HG03520 (cell line): ENCODE measurements around the gene SKIC2.
"Not testable (repeated sequence)": the region's sequence is repeated elsewhere in the genome, so short reads cannot be mapped to it uniquely, and the experiment has no call there.

Source experiments
- ATAC-seq: cut with Tn5 transposase; IDR thresholded peaks from one replicate; pipeline ENCODE4 v1.9.1; 2021; ENCODE audit warnings: mild to moderate bottlenecking, moderate library complexity; ENCODE audit not compliant: unreplicated experiment

SKIC2 gene

DNA sequence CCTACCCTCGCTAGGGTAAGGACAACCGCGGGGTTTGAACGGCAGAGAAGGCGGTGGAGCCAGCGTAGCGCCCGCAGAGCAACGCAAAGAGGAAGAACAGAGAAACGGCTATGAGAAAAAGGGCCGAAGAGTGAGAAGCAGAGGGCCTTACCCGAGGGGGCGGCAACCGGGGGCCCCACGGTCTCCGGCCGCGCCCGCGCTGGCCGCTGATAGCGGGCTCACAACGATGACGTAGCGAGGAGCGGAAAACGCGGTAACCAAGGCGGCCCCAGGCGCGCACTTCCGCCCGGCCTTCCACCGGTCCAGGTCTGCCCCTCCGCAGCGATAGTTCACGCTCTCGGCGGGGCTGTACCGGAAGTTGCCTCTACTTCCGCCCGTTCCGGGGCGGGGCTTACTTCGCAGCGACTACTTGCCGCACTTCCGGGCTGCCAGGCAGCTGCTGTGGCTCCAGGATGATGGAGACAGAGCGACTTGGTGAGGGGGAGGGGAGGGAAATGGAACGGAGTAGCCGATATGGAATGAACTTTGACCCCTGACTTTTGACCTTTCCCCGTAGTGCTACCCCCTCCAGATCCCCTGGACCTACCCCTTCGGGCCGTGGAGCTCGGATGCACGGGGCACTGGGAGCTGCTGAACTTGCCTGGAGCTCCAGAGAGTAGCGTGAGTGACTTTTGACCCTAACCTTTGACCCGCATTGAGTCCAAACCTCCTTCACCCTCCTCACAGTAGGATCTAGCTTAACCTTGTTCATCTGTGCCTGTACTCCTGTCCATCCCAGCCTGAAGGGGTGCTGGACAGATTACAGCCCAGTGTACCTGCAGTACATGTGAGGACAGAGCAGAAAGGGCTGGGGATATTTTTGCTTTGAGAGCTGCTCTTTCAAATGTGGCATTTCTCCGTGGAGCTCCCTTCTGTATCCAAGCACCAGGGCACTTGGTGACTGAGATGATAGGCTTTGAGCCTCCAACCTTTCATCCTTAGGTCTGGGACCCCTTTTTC lies at the start of gene SKIC2, which contains the start of gene NELFE:
Gene SKIC2, plus strand, starts transcription at position 435 of the 999 bp plus-strand sequence. Its CDS starts 18 bp downstream, at position 453.
Gene NELFE, minus strand, starts transcription at position 231 of the 999 bp plus-strand sequence. CDS start 525 bp downstream, outside the sequence.
- peak; percentile 92 for ATAC-seq

GRCh38 chr6:31909298-31909697 lies 49.7 kb upstream of the SKIC2 start:
- ATAC-seq, result not testable (repeated sequence)

DNA sequence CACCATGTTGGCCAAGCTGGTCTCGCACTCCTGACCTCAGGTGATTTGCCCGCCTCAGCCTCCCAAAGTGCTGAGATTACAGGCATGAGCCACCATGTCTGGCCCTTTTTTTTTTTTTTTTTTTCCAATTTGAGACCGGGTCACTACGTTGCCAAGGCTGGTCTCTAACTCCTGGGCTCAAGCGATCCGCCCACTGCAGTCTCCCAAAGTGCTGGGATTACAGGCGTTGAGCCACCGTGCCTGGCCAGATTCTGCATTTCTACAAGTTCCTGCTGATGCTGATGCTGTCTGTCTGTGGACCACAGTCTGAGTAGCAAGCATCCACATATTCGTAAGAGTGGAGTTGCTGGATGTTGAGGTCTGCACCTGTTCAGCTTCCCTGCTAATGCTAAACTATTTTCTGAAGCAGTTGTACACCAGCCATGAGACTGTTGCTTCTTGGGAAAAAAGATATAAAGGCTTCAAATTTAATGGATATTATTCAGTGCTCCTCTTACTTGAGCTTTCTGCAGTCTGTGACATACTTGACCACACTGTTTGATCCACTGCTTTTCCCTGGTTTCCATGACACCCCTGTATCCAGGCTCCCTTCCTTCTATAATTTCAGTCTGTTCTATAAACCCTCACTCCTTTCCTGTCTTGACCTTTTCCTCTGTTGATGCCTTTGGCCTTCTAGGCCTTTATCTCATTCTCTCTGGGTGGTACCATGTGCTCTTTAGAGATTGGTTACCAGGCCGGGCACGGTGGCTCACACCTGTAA lies 47.0 kb upstream of the SKIC2 start:
- ATAC-seq, result no peak

DNA sequence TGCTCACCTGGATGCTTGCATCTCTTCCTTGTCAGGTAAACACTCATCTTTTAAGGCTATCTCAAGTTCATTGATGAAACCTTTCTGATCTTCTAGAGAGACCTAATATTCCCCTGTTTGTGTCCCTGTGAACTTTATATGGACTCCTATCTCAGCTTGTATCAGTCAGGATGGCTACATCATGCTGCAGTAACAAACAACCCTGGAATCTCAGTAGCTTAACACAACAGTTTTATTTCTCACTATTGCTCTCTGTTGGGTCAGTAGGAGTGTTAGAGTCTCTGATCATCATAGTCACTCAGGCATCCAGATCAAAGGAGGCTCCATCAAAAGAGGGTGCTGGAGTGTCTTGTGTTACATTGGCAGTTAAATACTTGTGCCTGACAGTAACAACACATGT lies 43.6 kb upstream of the SKIC2 start:
- no peak for ATAC-seq

- ATAC-seq, result no peak
Observed at GRCh38 chr6:31915756-31916155, 43.2 kb upstream of the SKIC2 start.

- ATAC-seq, result no peak
Observed at GRCh38 chr6:31918069-31918720, 40.8 kb upstream of the SKIC2 start.

GRCh38 chr6:31919624-31920303 lies 39.2 kb upstream of the SKIC2 start:
- no peak for ATAC-seq

DNA sequence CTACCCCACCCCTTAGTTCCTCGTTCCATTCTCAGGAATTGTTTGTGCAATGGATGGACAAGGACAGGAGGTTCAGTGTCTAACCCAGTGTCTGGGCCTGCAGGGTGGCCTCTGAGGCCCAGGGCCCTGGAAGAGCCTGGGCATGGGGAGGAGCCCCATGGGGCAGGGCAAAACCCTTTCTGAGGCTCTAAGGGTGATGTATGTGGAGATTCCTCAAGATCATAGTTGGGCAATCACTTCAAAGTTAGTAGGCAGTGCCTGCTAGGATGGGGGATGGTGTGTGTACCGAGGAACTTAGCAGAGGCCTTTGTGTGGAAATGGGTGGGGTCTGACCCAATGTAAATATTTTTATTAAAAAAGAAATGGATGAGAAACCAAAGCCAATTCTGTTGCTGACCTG lies 38.2 kb upstream of the SKIC2 start:
- ATAC-seq, result no peak

- ATAC-seq, result no peak
Observed at GRCh38 chr6:31922942-31923341, 36.0 kb upstream of the SKIC2 start.

- no peak for ATAC-seq
Observed at GRCh38 chr6:31927242-31927862, 31.6 kb upstream of the SKIC2 start, which contains the start of gene C2. Gene C2, plus strand, starts transcription at chr6:31927717. Its CDS starts 36 bp downstream, at chr6:31927753.

- ATAC-seq, result no peak
Observed at GRCh38 chr6:31927863-31928671, 30.9 kb upstream of the SKIC2 start.

DNA sequence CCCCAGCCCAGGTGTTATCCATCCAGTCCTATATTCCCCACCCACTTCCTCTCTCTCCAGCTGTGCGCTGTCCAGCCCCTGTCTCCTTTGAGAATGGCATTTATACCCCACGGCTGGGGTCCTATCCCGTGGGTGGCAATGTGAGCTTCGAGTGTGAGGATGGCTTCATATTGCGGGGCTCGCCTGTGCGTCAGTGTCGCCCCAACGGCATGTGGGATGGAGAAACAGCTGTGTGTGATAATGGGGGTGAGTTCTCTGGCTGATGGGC lies 30.4 kb upstream of the SKIC2 start:
- ATAC-seq, result no peak

- no peak for ATAC-seq
Observed at GRCh38 chr6:31930962-31931361, 28.0 kb upstream of the SKIC2 start.

GRCh38 chr6:31932137-31932536 lies 26.8 kb upstream of the SKIC2 start:
- not testable (repeated sequence) for ATAC-seq

DNA sequence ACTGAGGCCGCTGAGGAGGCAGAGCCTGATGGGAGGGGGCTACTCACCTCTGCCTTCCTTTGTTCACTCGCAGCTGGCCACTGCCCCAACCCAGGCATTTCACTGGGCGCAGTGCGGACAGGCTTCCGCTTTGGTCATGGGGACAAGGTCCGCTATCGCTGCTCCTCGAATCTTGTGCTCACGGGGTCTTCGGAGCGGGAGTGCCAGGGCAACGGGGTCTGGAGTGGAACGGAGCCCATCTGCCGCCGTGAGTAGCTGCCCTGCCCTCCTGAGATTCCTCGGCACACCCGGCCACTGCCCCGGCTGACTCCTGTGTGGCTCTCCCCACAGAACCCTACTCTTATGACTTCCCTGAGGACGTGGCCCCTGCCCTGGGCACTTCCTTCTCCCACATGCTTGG lies 25.4 kb upstream of the SKIC2 start:
- ATAC-seq, result no peak

GRCh38 chr6:31935021-31935420 lies 24.0 kb upstream of the SKIC2 start:
- no peak for ATAC-seq

DNA sequence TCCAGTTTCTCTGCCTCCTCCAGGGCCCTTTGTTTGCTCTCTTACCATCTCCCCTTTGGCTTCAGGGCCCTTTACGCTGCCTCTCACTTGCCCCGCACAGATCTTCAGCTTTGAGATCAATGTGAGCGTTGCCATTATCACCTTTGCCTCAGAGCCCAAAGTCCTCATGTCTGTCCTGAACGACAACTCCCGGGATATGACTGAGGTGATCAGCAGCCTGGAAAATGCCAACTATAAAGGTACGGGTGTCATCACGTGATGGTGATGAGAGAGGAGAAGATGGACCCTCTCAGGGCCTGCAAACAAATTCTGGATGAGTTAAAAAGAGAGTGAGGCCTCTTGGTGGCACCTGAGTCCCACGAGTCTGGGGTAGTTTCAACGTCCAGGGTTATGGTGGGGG lies 23.2 kb upstream of the SKIC2 start:
- ATAC-seq, result no peak

DNA sequence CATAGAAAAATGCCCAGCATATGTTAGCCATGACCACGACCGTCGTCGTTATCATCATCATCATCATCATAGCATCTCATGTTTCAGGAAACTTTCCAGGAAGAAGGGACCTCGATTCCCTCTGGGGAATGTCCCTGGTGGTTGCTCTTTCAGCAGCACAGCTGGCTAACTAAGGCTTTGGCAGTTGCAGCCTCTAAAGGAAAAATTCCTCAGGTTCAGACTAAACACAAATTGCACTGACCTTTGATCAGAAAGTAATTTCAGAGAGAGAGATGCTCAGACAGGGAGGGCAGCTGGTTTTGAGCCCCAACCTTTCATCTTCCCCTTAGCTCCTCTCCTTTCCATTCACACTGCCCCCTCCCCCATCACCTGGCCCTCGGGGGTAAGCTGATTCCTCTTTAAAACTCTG lies 18.7 kb upstream of the SKIC2 start:
- no peak for ATAC-seq

DNA sequence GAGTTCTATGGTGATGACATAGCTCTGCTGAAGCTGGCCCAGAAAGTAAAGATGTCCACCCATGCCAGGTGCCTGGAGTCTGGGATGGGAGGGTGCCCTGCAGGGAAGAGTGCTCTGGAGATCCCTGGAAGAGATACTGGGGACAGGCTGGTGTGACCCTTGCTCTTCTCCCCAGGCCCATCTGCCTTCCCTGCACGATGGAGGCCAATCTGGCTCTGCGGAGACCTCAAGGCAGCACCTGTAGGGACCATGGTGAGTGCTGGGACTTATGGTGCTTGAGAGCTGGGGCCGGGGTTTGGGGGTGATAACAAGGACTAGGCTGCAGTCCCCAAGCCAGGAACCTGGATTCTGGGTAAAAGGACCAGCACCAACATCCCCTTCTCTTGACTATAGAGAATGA lies 15.2 kb upstream of the SKIC2 start:
- no peak for ATAC-seq

DNA sequence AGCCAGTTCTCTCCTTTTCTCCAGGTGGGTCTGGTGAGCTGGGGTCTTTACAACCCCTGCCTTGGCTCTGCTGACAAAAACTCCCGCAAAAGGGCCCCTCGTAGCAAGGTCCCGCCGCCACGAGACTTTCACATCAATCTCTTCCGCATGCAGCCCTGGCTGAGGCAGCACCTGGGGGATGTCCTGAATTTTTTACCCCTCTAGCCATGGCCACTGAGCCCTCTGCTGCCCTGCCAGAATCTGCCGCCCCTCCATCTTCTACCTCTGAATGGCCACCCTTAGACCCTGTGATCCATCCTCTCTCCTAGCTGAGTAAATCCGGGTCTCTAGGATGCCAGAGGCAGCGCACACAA lies 13.8 kb upstream of the SKIC2 start:
- no peak for ATAC-seq
